Activated naive CD4-positive, alpha-beta T cell treated with anti-CD3 and anti-CD28 coated beads, Interleukin-2, amount 10 ng/mL, durations not matched to agents 7 days and 5 days (primary cell): ENCODE results near the gene POLR2E.
A peak's percentile ranks its signal among the peaks of the same experiment; 100 is the strongest.

Experiments
- CTCF ChIA-PET: fragments of 350-600 bp; sonication (Branson Sonifier 250); formaldehyde crosslinking; loops from one replicate; lab custom pipeline; 2021; ENCODE audit warnings: antibody characterized with exemption; lab: Charles Lee
- DNase-seq: peaks from one replicate; pipeline ENCODE4 v3.0.0-alpha.2; 2020
- H3K27ac Mint-ChIP-seq: one replicate; pipeline ENCODE4 v1.8.0; 2021; ENCODE audit warnings: mild to moderate bottlenecking, moderate library complexity, mixed read lengths
- H3K27me3 Mint-ChIP-seq: one replicate; pipeline ENCODE4 v1.8.0; 2021; ENCODE audit warnings: mild to moderate bottlenecking, mixed read lengths
- H3K36me3 Mint-ChIP-seq: one replicate; pipeline ENCODE4 v1.8.0; 2021; ENCODE audit warnings: mixed read lengths
- H3K4me1 Mint-ChIP-seq: one replicate; pipeline ENCODE4 v1.8.0; 2021; ENCODE audit warnings: mixed read lengths
- H3K4me3 Mint-ChIP-seq: one replicate; pipeline ENCODE4 v1.8.0; 2021; ENCODE audit warnings: mild to moderate bottlenecking, moderate library complexity, mixed read lengths
- H3K9me3 Mint-ChIP-seq: one replicate; pipeline ENCODE4 v1.8.0; 2021; ENCODE audit warnings: mixed read lengths

The POLR2E gene

GRCh38 chr19:1103132-1103707 lies 8.0 kb upstream of the POLR2E start:
- Mint-ChIP-seq H3K4me3 (peak overlapping the region; percentile 60), H3K9me3 (peaks cover 11% of the 10 kb centered on the region), H3K27me3 (no peaks in the 10 kb centered on the region), H3K36me3 (peaks cover 10% of the 10 kb centered on the region), H3K4me1 (peaks cover 66% of the 10 kb centered on the region), H3K27ac (peak overlapping the region; percentile 95)
- CTCF ChIA-PET, result interaction anchor here (0.7 kb wide), 1 partner anchor 16 kb away, joined by 3 read pairs; no protein-coding TSS in a partner anchor
- no peak for DNase-seq

GRCh38 chr19:1102407-1103131 lies 7.4 kb upstream of the POLR2E start:
- no peak for DNase-seq
- peaks cover 72% of the 10 kb centered on the region for H3K4me1 Mint-ChIP-seq
- H3K4me3 Mint-ChIP-seq, result peak overlapping the region; percentile 23
- peaks cover 11% of the 10 kb centered on the region for H3K9me3 Mint-ChIP-seq
- peaks cover 10% of the 10 kb centered on the region for H3K36me3 Mint-ChIP-seq
- CTCF ChIA-PET, result interaction anchor here (0.7 kb wide), 1 partner anchor 15 kb away, joined by 3 read pairs; no protein-coding TSS in a partner anchor
- H3K27me3 Mint-ChIP-seq, result no peaks in the 10 kb centered on the region
- peak overlapping the region; percentile 95 for H3K27ac Mint-ChIP-seq

GRCh38 chr19:1101337-1101698 lies 6.1 kb upstream of the POLR2E start:
- H3K36me3 Mint-ChIP-seq, result peaks cover 5% of the 10 kb centered on the region
- peaks cover 78% of the 10 kb centered on the region for H3K4me1 Mint-ChIP-seq

GRCh38 chr19:1098177-1099051 lies 3.2 kb upstream of the POLR2E start:
- no peaks in the 10 kb centered on the region for H3K27me3 Mint-ChIP-seq
- H3K9me3 Mint-ChIP-seq, result peaks cover 11% of the 10 kb centered on the region
- peak overlapping the region; percentile 75 for H3K27ac Mint-ChIP-seq
- CTCF ChIA-PET, result interaction anchor here (0.7 to 2.4 kb wide), 2 partner anchors 15 to 203 kb away, joined by 3 to 5 read pairs; no protein-coding TSS in a partner anchor
- H3K4me1 Mint-ChIP-seq, result peaks cover 85% of the 10 kb centered on the region
- H3K36me3 Mint-ChIP-seq, result peaks cover 7% of the 10 kb centered on the region
- H3K4me3 Mint-ChIP-seq, result no peak overlapping the region
- DNase-seq, result no peak

More at GRCh38 chr19:1101337-1101698, 6.1 kb upstream of the POLR2E start:
- Mint-ChIP-seq H3K9me3 (peaks cover 11% of the 10 kb centered on the region), H3K27me3 (no peaks in the 10 kb centered on the region), H3K27ac (peak overlapping the region; percentile 95), H3K4me3 (peak overlapping the region; percentile 37)
- CTCF ChIA-PET, result interaction anchor here (0.5 to 1.0 kb wide), 2 partner anchors 66 to 69 kb away, joined by 3 read pairs; no protein-coding TSS in a partner anchor
- no peak for DNase-seq

GRCh38 chr19:1097810-1098176 lies 2.6 kb upstream of the POLR2E start:
- DNase-seq, result no peak
- Mint-ChIP-seq H3K9me3 (peaks cover 11% of the 10 kb centered on the region), H3K27ac (peak overlapping the region; percentile 75), H3K4me1 (peaks cover 84% of the 10 kb centered on the region), H3K27me3 (no peaks in the 10 kb centered on the region), H3K4me3 (no peak overlapping the region), H3K36me3 (peaks cover 7% of the 10 kb centered on the region)
- CTCF ChIA-PET, result interaction anchor here (0.7 to 2.4 kb wide), 2 partner anchors 16 to 202 kb away, joined by 3 to 5 read pairs; no protein-coding TSS in a partner anchor

GRCh38 chr19:1094655-1094977 lies 559 bp downstream of the POLR2E start:
- Mint-ChIP-seq H3K9me3 (peaks cover 7% of the 10 kb centered on the region), H3K27me3 (no peaks in the 10 kb centered on the region), H3K36me3 (peaks cover 9% of the 10 kb centered on the region), H3K4me3 (peak overlapping the region; percentile 94), H3K4me1 (peaks cover 59% of the 10 kb centered on the region), H3K27ac (peak overlapping the region; percentile 85)
- no peak for DNase-seq
- CTCF ChIA-PET, result interaction anchor here (0.6 to 1.3 kb wide), 3 partner anchors 10 to 159 kb away, joined by 3 read pairs; no protein-coding TSS in a partner anchor

GRCh38 chr19:1093811-1094553 lies 1.2 kb downstream of the POLR2E start:
- H3K4me1 Mint-ChIP-seq, result peaks cover 58% of the 10 kb centered on the region

GRCh38 chr19:1093330-1093729 lies 1.8 kb downstream of the POLR2E start:
- Mint-ChIP-seq H3K4me1 (peaks cover 57% of the 10 kb centered on the region), H3K27ac (no peak overlapping the region), H3K36me3 (peaks cover 11% of the 10 kb centered on the region), H3K9me3 (no peaks in the 10 kb centered on the region), H3K27me3 (peaks cover 4% of the 10 kb centered on the region), H3K4me3 (peak overlapping the region; percentile 94)
- DNase-seq, result no peak
- CTCF ChIA-PET, result interaction anchor here (1.3 kb wide), 1 partner anchor 9 kb away, joined by 3 read pairs; no protein-coding TSS in a partner anchor

More at GRCh38 chr19:1093811-1094553, 1.2 kb downstream of the POLR2E start:
- H3K9me3 Mint-ChIP-seq, result peaks cover 4% of the 10 kb centered on the region
- DNase-seq, result no peak
- peak overlapping the region; percentile 85 for H3K27ac Mint-ChIP-seq
- CTCF ChIA-PET, result interaction anchor here (0.6 to 1.3 kb wide), 2 partner anchors 10 to 99 kb away, joined by 3 read pairs; no protein-coding TSS in a partner anchor
- peak overlapping the region; percentile 94 for H3K4me3 Mint-ChIP-seq
- H3K27me3 Mint-ChIP-seq, result no peaks in the 10 kb centered on the region
- H3K36me3 Mint-ChIP-seq, result peaks cover 9% of the 10 kb centered on the region

GRCh38 chr19:1091544-1092175 lies 3.5 kb downstream of the POLR2E start:
- H3K36me3 Mint-ChIP-seq, result peaks cover 18% of the 10 kb centered on the region
- H3K9me3 Mint-ChIP-seq, result no peaks in the 10 kb centered on the region
- peaks cover 59% of the 10 kb centered on the region for H3K4me1 Mint-ChIP-seq
- peak overlapping the region; percentile 5 for H3K27ac Mint-ChIP-seq
- no peak overlapping the region for H3K4me3 Mint-ChIP-seq
- CTCF ChIA-PET, result no interaction called here
- peaks cover 5% of the 10 kb centered on the region for H3K27me3 Mint-ChIP-seq
- no peak for DNase-seq

- peaks cover 20% of the 10 kb centered on the region for H3K36me3 Mint-ChIP-seq
- H3K9me3 Mint-ChIP-seq, result no peaks in the 10 kb centered on the region
- peak overlapping the region; percentile 26 for H3K4me3 Mint-ChIP-seq
- peak overlapping the region; percentile 55 for H3K27ac Mint-ChIP-seq
- no peak for DNase-seq
- H3K4me1 Mint-ChIP-seq, result peaks cover 57% of the 10 kb centered on the region
- H3K27me3 Mint-ChIP-seq, result peaks cover 5% of the 10 kb centered on the region
- CTCF ChIA-PET, result interaction anchor here (0.6 kb wide), 1 partner anchor 153 kb away, joined by 3 read pairs; no protein-coding TSS in a partner anchor
Measured at GRCh38 chr19:1090731-1091543, 4.2 kb downstream of the POLR2E start.

- H3K27ac Mint-ChIP-seq, result peak overlapping the region; percentile 88
- H3K4me1 Mint-ChIP-seq, result peaks cover 57% of the 10 kb centered on the region
- peaks cover 27% of the 10 kb centered on the region for H3K36me3 Mint-ChIP-seq
- peaks cover 5% of the 10 kb centered on the region for H3K27me3 Mint-ChIP-seq
- no peaks in the 10 kb centered on the region for H3K9me3 Mint-ChIP-seq
- peak; percentile 49 for DNase-seq
- CTCF ChIA-PET, result interaction anchor here (1.8 kb wide), 1 partner anchor 11 kb away, joined by 4 read pairs; no protein-coding TSS in a partner anchor
- no peak overlapping the region for H3K4me3 Mint-ChIP-seq
Measured at GRCh38 chr19:1089891-1090290, 5.3 kb downstream of the POLR2E start.

- Mint-ChIP-seq H3K36me3 (peaks cover 31% of the 10 kb centered on the region), H3K4me1 (peaks cover 59% of the 10 kb centered on the region), H3K4me3 (no peak overlapping the region), H3K27me3 (peaks cover 5% of the 10 kb centered on the region), H3K27ac (peak overlapping the region; percentile 88), H3K9me3 (no peaks in the 10 kb centered on the region)
- DNase-seq, result no peak
- CTCF ChIA-PET, result interaction anchor here (0.6 to 1.8 kb wide), 2 partner anchors 11 to 61 kb away, joined by 3 to 4 read pairs; no protein-coding TSS in a partner anchor
Measured at GRCh38 chr19:1089126-1089771, 5.9 kb downstream of the POLR2E start.
